D721Med (cell line): ENCODE results near the gene NUDT7.

Source experiments
- DNase-seq: peaks from one replicate; pipeline ENCODE4 v3.0.0; 2011; ENCODE audit warnings: low spot score; ENCODE audit not compliant: insufficient read length
- FAIRE-seq: peaks from 2 replicates; lab custom pipeline; 2011; peaks lifted over from hg19 to GRCh38; lab: Jason Lieb, UNC
- CTCF ChIP-seq: IDR thresholded peaks from 2 replicates; pipeline ENCODE4 v1.5.1; 2012; ENCODE audit warnings: mild to moderate bottlenecking, control low read depth; ENCODE audit not compliant: insufficient read depth; ENCODE audit errors: missing control alignments

Gene NUDT7

DNA sequence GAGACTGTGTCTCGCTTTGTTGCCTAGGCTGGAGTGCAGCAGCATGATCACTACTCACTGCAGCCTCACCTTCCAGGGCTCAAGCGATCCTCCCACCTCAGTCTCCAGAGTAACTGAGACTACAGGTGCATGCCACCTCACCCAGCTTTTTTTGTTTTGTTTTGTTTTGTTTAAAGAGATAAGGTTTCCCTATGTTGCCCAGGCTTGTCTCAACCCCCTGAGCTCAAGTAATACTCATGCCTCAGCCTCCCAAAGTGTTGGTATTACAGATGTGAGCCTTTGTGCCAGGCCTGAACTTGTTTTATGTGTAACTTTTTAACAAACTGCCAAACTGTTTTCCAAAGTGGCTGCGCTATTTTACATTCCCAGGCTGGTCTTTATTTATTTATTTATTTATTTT, 41.8 kb upstream of the NUDT7 start:
- FAIRE-seq (no peak), DNase-seq (no peak)
- TF ChIP-seq CTCF: no peak

GRCh38 chr16:77682586-77682985, 39.7 kb upstream of the NUDT7 start:
- no peak for DNase-seq
- no peak for FAIRE-seq
- no peak for TF ChIP-seq CTCF

GRCh38 chr16:77683397-77684180, 38.7 kb upstream of the NUDT7 start:
- no peak for FAIRE-seq
- TF ChIP-seq CTCF: no peak
- no peak for DNase-seq

- TF ChIP-seq CTCF: no peak
- DNase-seq (no peak), FAIRE-seq (no peak)
Measured at GRCh38 chr16:77684181-77684526, 38.2 kb upstream of the NUDT7 start.

DNA sequence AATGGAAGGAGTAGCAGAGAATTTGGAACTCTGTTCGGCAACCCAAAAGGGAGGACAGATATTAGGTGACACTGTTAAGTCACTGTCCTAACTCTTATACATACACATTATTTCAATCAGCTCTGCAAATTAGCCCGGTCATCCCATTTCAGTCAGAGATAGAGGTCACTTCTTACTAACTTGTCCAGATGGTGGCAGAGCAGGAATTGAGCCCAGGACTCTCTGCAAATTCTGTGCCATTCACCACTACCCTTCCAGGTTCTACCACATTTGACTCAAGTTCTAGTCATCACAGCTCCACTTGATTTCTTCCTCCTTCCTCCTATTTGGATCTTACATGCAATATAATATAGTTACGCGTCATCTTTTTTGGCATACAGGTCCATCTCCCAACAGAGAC, 35.9 kb upstream of the NUDT7 start:
- no peak for TF ChIP-seq CTCF
- FAIRE-seq: no peak
- no peak for DNase-seq

GRCh38 chr16:77689971-77690370, 32.3 kb upstream of the NUDT7 start:
- no peak for TF ChIP-seq CTCF
- FAIRE-seq (no peak), DNase-seq (no peak)

- no peak for FAIRE-seq
- no peak for TF ChIP-seq CTCF
- DNase-seq: no peak
Measured at GRCh38 chr16:77690416-77690815, 31.9 kb upstream of the NUDT7 start.
